Measurements from ENCODE around the gene CUEDC1. TPM values are rescaled to one million over a fixed set of nuclear protein-coding genes. Genes with fewer than 3 reads are reported as not detected.

Gene CUEDC1
- total RNA-seq, 3 donors from 2014 or later = 0.41 to 0.63 (median 0.58) TPM

DNA sequence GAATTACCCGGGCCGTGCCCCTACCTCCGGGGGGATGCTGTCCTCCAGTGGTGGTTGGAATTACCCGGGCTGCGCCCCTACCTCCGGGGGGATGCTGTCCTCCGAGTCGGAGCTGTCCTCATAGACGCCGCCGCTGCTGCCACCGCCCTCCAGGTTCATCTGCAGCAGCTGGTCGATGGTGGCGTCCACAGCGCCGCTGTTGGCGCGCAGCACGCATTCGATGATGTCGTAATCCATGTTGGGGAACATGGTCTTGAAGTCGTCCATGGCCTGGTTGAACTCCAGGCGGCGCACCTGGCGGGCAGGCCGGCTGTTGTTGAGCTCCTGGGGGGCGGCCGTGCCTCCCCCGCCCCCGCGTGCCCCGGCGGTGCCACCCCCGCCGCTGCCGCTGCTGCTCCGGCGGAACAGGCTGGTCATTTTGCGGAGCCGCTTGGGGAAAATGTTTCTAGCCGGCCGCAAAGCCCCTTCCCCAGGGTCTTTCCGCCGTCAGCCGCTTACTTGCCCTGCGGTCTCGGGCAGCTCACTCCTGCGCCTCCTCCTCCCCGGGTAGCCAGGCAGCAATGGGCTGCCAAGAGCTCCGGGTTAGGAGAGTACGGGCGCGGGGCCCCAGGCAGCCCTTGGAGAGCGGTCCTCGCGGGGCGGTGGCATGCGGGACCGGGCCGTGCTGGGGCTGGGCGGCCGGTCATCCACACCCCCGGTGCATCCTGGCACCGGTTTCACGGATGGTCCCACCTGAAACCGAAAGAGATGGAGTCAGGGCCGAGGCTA lies 69.9 kb downstream of the CUEDC1 start:
- DNase-seq (no peak), ATAC-seq (no peak)
- H3K27me3 Mint-ChIP-seq (ENCODE audit: low read depth) = peaks cover 4% of the 10 kb centered on the region
- H3K36me3 Mint-ChIP-seq (ENCODE audit: insufficient read depth) = no peaks in the 10 kb centered on the region
- H3K4me3 Mint-ChIP-seq = no peak overlapping the region
- H3K4me1 Mint-ChIP-seq (ENCODE audit: low read depth) = peaks cover 2% of the 10 kb centered on the region
- H3K9me3 Mint-ChIP-seq = no peaks in the 10 kb centered on the region

DNA sequence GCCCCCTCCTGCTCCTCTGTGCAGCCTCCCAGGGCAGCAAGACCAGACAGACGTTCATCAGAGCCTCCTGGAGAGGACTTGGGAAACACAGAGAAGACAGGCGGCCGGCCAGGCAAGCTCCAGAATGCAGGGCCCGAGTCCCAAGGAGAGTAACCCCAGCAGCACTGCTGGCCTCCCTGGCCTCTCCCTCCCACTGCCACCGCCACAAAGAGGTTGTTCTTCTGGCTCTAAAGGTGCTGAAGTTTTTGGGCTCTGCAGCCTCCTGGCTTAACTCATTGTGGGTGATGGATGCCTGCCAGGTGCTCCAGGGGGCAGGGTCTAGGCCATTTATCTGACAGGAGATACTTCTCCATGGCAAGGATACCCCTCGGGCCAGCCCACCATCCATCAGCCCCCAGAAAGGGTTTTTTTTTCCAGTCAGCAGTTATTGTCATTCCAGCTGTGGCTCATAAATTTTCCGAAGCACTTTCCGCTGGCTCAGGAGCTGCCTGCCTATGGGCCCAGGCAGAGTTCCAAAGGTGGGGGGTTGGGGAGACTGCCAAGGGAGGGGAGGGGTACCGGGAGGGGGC lies 73.3 kb downstream of the CUEDC1 start:
- Mint-ChIP-seq H3K4me3 (no peak overlapping the region), H3K36me3 (ENCODE audit: insufficient read depth) (no peaks in the 10 kb centered on the region), H3K27me3 (ENCODE audit: low read depth) (peaks cover 4% of the 10 kb centered on the region), H3K9me3 (no peaks in the 10 kb centered on the region), H3K4me1 (ENCODE audit: low read depth) (peaks cover 16% of the 10 kb centered on the region)
- no peak for DNase-seq
- no peak for ATAC-seq

DNA sequence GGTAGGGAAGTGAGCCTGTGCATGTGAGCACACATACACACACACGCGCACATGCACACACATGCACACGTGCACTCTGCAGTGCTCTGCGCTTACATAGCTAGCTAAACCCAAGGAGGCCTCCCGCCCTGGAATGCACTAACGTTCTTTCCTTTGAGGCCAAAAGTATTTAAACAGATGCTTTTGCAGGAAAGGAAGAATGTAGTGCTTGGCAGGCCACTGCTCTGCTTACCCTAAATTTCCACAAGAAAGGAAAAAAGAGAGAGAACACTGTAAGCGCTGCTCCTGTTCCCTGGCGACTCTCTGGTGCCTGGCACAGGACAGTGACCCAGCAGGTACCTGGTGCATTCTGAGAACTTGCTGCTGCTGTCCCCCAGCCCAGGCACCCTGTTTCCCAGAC lies 74.1 kb downstream of the CUEDC1 start:
- Mint-ChIP-seq H3K4me3 (no peak overlapping the region), H3K4me1 (ENCODE audit: low read depth) (peaks cover 16% of the 10 kb centered on the region), H3K27me3 (ENCODE audit: low read depth) (peaks cover 6% of the 10 kb centered on the region), H3K9me3 (no peaks in the 10 kb centered on the region), H3K36me3 (ENCODE audit: insufficient read depth) (no peaks in the 10 kb centered on the region)
- no peak for ATAC-seq
- DNase-seq = no peak

DNA sequence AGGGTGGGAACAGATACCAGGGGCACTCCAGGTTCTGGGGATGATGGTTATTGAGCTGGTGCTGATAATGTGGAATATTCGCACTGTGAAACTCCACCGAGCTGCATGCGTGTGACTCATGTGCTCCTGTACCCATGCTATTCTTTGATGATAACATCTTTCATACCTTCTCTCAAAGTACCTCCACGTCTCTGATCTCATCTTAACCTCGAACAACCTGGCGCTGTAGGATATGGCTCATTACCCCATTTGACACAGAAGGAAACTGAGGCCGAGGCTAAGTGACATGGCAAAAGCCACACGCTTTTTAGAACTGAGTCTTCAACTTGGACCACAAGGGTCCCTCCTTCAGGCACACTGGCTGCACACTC lies 75.1 kb downstream of the CUEDC1 start:
- no peak overlapping the region for H3K4me3 Mint-ChIP-seq
- H3K9me3 Mint-ChIP-seq = no peaks in the 10 kb centered on the region
- H3K4me1 Mint-ChIP-seq (ENCODE audit: low read depth) = peaks cover 16% of the 10 kb centered on the region
- ATAC-seq = peak; percentile 94 to 97
- no peaks in the 10 kb centered on the region for H3K36me3 Mint-ChIP-seq (ENCODE audit: insufficient read depth)
- peaks cover 12% of the 10 kb centered on the region for H3K27me3 Mint-ChIP-seq (ENCODE audit: low read depth)
- no peak for DNase-seq

GRCh38 chr17:57879437-57880085 lies 75.7 kb downstream of the CUEDC1 start:
- Mint-ChIP-seq H3K27me3 (ENCODE audit: low read depth) (peaks cover 12% of the 10 kb centered on the region), H3K4me1 (ENCODE audit: low read depth) (peaks cover 16% of the 10 kb centered on the region)
- DNase-seq = no peak

DNA sequence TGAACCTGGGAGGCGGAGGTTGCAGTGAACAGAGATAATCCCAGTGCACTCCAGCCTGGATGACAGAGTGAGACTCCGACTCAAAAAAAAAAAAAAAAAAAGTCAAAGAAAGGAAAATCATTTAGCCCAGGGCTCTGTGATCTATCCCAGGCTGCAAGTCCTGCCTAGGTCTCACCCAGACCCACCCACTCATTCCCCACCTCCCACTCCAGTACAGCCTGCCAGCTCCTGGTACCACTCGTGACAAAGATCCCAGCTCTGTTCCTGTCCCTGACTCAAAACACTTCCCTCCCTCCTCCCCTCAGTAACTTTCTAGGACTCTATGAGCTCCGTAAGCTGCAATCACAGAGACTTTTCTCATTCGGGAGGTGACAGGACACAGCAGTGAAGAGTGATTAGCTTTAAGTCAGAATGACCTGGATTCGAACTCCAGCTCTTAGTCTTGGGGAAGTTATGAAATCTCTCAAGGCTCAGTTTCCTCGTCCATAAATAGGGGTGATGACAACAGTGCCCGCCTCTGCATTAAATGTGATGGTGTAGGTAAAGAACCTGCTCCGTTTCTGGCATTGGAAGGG lies 77.3 kb downstream of the CUEDC1 start:
- Mint-ChIP-seq H3K36me3 (ENCODE audit: insufficient read depth) (no peaks in the 10 kb centered on the region), H3K27me3 (ENCODE audit: low read depth) (peaks cover 24% of the 10 kb centered on the region), H3K4me3 (no peak overlapping the region), H3K9me3 (no peaks in the 10 kb centered on the region), H3K4me1 (ENCODE audit: low read depth) (peaks cover 21% of the 10 kb centered on the region)
- ATAC-seq (no peak), DNase-seq (no peak)

More at GRCh38 chr17:57879437-57880085, 75.7 kb downstream of the CUEDC1 start:
- Mint-ChIP-seq H3K36me3 (ENCODE audit: insufficient read depth) (no peaks in the 10 kb centered on the region), H3K9me3 (no peaks in the 10 kb centered on the region), H3K4me3 (no peak overlapping the region)
- peak in 1 of 2 donors; percentile 20 for ATAC-seq

- DNase-seq = no peak
- Mint-ChIP-seq H3K4me3 (no peak overlapping the region), H3K36me3 (ENCODE audit: insufficient read depth) (no peaks in the 10 kb centered on the region), H3K27me3 (ENCODE audit: low read depth) (peaks cover 28% of the 10 kb centered on the region), H3K4me1 (ENCODE audit: low read depth) (peaks cover 21% of the 10 kb centered on the region), H3K9me3 (no peaks in the 10 kb centered on the region)
- no peak for ATAC-seq
Observed at GRCh38 chr17:57876866-57877237, 78.4 kb downstream of the CUEDC1 start.

DNA sequence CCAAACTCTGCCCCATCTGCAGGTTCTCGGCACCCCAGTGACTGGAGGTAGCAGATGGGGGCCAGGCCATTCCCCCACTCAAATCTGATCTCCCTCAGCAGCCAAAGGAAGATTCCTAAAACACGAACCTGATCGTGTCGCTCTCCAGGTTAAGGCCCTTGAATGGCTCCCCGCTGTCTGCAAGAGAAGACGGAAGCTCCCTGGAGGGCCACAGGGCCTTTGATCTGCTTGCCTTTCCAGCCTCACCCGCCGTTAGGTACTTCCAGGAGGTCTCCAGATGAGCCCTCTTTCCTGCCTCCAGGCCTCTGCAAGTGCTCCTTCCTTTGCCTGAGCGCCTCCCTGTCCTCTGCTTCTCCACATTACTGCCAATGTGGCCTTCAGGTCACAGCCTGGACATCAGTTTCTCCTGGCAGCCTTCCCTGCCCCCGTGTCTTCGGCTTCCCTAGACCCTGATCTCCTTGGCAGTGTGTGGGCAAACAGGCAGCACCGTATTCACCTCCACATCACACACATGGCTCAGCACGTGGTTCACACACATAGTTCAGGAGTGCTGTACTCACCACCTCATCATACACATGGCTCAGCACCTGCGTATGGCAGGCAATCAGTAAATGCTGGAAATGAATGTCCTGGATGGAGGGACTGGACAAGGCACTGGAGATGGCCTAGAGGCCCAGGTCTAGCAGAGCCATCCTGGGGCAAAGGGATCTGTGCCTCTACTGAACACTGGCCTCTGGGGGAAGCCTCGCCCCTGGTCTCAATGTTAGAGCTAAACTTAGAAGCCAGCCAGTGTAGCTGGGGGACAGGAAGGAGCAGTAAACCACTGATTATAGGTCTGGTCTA lies 79.0 kb downstream of the CUEDC1 start:
- no peaks in the 10 kb centered on the region for H3K9me3 Mint-ChIP-seq
- peaks cover 32% of the 10 kb centered on the region for H3K27me3 Mint-ChIP-seq (ENCODE audit: low read depth)
- ATAC-seq = no peak

DNA sequence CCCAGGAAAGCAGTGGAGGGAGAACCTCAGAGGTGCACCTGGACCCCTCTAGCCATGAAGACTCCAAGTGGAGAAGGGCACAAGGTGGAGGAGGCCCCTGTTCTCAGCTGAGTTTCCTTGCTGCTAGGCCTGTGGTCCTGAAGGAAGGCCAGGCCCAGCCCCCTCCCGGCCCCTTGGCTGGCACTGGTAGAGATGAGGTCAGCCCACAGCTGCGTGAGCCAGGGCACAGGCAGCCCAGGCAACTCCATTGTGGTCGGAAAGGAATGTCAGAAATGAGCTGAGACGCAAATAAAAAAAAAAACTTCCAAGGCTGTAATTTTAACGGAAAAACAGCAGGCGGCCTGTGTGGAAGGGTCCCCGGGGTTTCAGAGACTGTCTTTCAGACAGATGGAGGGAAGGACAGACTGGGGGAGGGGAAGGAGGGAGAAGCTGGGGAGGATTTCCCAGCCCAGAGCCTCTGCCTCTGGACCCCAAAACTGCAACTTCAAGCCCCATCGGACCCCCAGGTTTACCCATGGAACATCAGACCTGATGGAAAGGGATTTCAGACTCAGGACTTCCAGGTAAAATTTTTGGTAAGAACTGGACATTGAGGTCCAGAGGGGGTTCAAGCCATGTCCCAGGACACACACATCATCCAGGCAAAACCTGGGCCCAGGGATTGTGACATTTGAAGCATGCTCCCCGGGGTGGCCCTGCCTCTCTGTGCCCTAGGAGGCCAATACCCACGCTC lies 79.8 kb downstream of the CUEDC1 start:
- Mint-ChIP-seq H3K9me3 (no peaks in the 10 kb centered on the region), H3K4me3 (no peak overlapping the region), H3K36me3 (ENCODE audit: insufficient read depth) (no peaks in the 10 kb centered on the region), H3K4me1 (ENCODE audit: low read depth) (peaks cover 20% of the 10 kb centered on the region), H3K27me3 (ENCODE audit: low read depth) (peaks cover 32% of the 10 kb centered on the region)
- DNase-seq (no peak), ATAC-seq (no peak)

More for the DNA sequence above, 79.0 kb downstream of the CUEDC1 start:
- peaks cover 21% of the 10 kb centered on the region for H3K4me1 Mint-ChIP-seq (ENCODE audit: low read depth)
- DNase-seq = no peak
- H3K36me3 Mint-ChIP-seq (ENCODE audit: insufficient read depth) = no peaks in the 10 kb centered on the region
- H3K4me3 Mint-ChIP-seq = no peak overlapping the region

DNA sequence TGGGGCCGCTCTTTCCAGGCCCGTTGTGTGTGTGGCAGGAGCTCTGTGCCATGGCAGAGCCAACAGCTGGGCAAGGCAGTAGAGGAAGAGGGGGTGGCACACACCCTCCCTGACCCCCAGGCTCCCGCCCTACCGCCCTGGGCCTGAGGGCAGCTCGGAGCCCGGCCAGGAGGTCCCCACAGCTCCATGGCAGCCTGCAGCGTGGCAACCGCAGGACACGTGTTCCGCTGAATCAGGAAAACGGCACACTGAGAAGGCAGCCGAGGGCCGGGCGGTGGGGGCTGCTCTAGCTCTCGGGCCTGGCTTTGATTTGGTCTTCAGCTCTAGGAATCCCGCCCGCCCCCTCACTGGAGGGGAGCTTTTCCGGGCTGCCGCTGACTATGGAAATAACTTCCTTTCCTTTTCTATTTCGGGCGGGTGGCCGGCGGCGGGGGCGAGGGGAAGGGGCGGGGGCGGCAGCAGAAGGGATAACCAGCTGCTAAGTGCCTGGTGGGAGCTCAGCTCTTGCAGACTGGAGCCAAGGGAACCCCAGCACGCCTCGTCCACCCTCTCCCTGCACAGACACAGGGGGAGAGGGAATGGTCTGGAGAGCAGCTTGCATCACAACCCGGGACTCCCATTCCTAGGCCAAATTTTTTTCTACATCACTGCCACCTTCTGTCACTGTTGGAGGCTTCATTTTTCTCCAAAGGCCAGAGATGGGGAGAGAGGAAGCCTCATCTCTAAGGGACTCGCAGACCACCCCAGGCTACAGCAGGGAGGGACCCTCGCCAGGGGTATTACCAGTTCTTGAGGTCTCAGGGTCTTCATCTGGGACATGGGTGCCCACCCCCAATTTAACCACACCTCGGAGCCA lies 80.5 kb downstream of the CUEDC1 start:
- H3K4me3 Mint-ChIP-seq = peak overlapping the region; percentile 35
- ATAC-seq = peak; percentile 74 to 75
- H3K36me3 Mint-ChIP-seq (ENCODE audit: insufficient read depth) = no peaks in the 10 kb centered on the region
- H3K9me3 Mint-ChIP-seq = no peaks in the 10 kb centered on the region
- DNase-seq = peak; percentile 22
- peaks cover 12% of the 10 kb centered on the region for H3K4me1 Mint-ChIP-seq (ENCODE audit: low read depth)
- peaks cover 35% of the 10 kb centered on the region for H3K27me3 Mint-ChIP-seq (ENCODE audit: low read depth)

- no peak for ATAC-seq
- H3K4me3 Mint-ChIP-seq = peak overlapping the region; percentile 35
Observed at GRCh38 chr17:57874058-57874419, 81.2 kb downstream of the CUEDC1 start.

GRCh38 chr17:57873261-57874057 lies 81.8 kb downstream of the CUEDC1 start:
- no peaks in the 10 kb centered on the region for H3K9me3 Mint-ChIP-seq
- ATAC-seq (no peak), DNase-seq (no peak)
- no peaks in the 10 kb centered on the region for H3K36me3 Mint-ChIP-seq (ENCODE audit: insufficient read depth)
- peaks cover 6% of the 10 kb centered on the region for H3K4me1 Mint-ChIP-seq (ENCODE audit: low read depth)
- peaks cover 35% of the 10 kb centered on the region for H3K27me3 Mint-ChIP-seq (ENCODE audit: low read depth)
- no peak overlapping the region for H3K4me3 Mint-ChIP-seq

More at GRCh38 chr17:57874058-57874419, 81.2 kb downstream of the CUEDC1 start:
- no peaks in the 10 kb centered on the region for H3K36me3 Mint-ChIP-seq (ENCODE audit: insufficient read depth)
- H3K27me3 Mint-ChIP-seq (ENCODE audit: low read depth) = peaks cover 35% of the 10 kb centered on the region
- peaks cover 6% of the 10 kb centered on the region for H3K4me1 Mint-ChIP-seq (ENCODE audit: low read depth)
- DNase-seq = no peak
- H3K9me3 Mint-ChIP-seq = no peaks in the 10 kb centered on the region
